Peyer's patch (tissue), 4 donors: ENCODE data around the gene SAP30. TPM values are rescaled to one million over a fixed set of nuclear protein-coding genes. Genes with fewer than 3 reads are reported as not detected.

Experiments used
- DNase-seq, 3 donors: peaks; one replicate each; pipeline ENCODE4 v3.0.0-alpha.2; 2017 to 2019
- H3K27ac ChIP-seq, 4 donors: fragments of 200-600 bp; sonication (generic); one replicate each; pipeline ENCODE4 v1.5.1; 2016 to 2019
- H3K27me3 ChIP-seq, 2 donors: fragments of 200-600 bp; sonication (generic); one replicate each; pipeline ENCODE4 v1.5.1; 2019
- H3K36me3 ChIP-seq, 3 donors: fragments of 200-600 bp; sonication (generic); one replicate each; pipeline ENCODE4 v1.5.1; 2016 to 2019
- H3K4me1 ChIP-seq, 4 donors: fragments of 200-600 bp; sonication (generic); one replicate each; pipeline ENCODE4 v1.5.1; 2016 to 2019
- H3K4me3 ChIP-seq, 4 donors: fragments of 200-600 bp; sonication (generic); 1 replicate in 3 of 4; 2 replicates in 1 of 4; pipeline ENCODE4 v1.5.1; 2016 to 2019; ENCODE audit warnings: mild to moderate bottlenecking in 1 of 4
- H3K9me3 ChIP-seq, 4 donors: fragments of 200-600 bp; sonication (generic); one replicate each; pipeline ENCODE4 v1.5.1; 2016 to 2019; ENCODE audit warnings: mild to moderate bottlenecking in 1 of 4
- CTCF ChIP-seq, 6 experiments: fragments of 450-650 bp in 4 of 6; fragments of 200-600 bp in 2 of 6; sonication (generic) in 1 of 6; IDR thresholded peaks; one replicate each; pipeline ENCODE4 v1.5.1; 2017 to 2019; ENCODE audit warnings: antibody characterized with exemption in 6 of 6, mild to moderate bottlenecking in 3 of 6, moderate library complexity in 1 of 6
- POLR2A ChIP-seq, 2 donors: fragments of 450-650 bp; IDR thresholded peaks; one replicate each; pipeline ENCODE4 v1.5.1; 2017; ENCODE audit warnings: antibody characterized with exemption in 2 of 2, mild to moderate bottlenecking in 2 of 2, moderate library complexity in 2 of 2
- total RNA-seq, 4 donors: library from RNA; depleted of rRNA; stranded (reverse); fragments of >200 nt; gene quantifications; one replicate each; pipeline ENCODE4 v1.1.0, GENCODE V29; 2016

SAP30 gene
- total RNA-seq, 4 donors from 2014 or later = 8.1 to 18.4 (median 16.0) TPM

- no peak for DNase-seq
These were observed 39.3 kb downstream of the SAP30 start for GRCh38 chr4:173410079-173410478.

GRCh38 chr4:173411106-173411693 lies 40.4 kb downstream of the SAP30 start:
- Histone ChIP-seq H3K36me3 (no peaks in the 10 kb centered on the region), H3K27me3 (no peaks in the 10 kb centered on the region), H3K4me3 (no peak overlapping the region), H3K9me3 (no peaks in the 10 kb centered on the region), H3K27ac (no peak overlapping the region), H3K4me1 (no peaks in the 10 kb centered on the region)
- TF ChIP-seq POLR2A (IDR thresholded peaks at IDR 0.05) (no peak), CTCF (IDR thresholded peaks at IDR 0.05) (no peak)
- no peak for DNase-seq

More at GRCh38 chr4:173410079-173410478, 39.3 kb downstream of the SAP30 start:
- no peak for TF ChIP-seq POLR2A (IDR thresholded peaks at IDR 0.05)
- no peak for TF ChIP-seq CTCF (IDR thresholded peaks at IDR 0.05)
- H3K36me3 ChIP-seq = no peaks in the 10 kb centered on the region
- no peaks in the 10 kb centered on the region for H3K4me1 ChIP-seq
- no peak overlapping the region for H3K4me3 ChIP-seq
- no peaks in the 10 kb centered on the region for H3K27me3 ChIP-seq
- no peak overlapping the region for H3K27ac ChIP-seq
- no peaks in the 10 kb centered on the region for H3K9me3 ChIP-seq

GRCh38 chr4:173413036-173413435 lies 42.3 kb downstream of the SAP30 start:
- no peaks in the 10 kb centered on the region for H3K9me3 ChIP-seq
- H3K4me1 ChIP-seq = no peaks in the 10 kb centered on the region
- no peaks in the 10 kb centered on the region for H3K36me3 ChIP-seq
- H3K27me3 ChIP-seq = no peaks in the 10 kb centered on the region
- H3K4me3 ChIP-seq = no peak overlapping the region
- no peak overlapping the region for H3K27ac ChIP-seq
- TF ChIP-seq POLR2A (IDR thresholded peaks at IDR 0.05) (no peak), CTCF (IDR thresholded peaks at IDR 0.05) (no peak)
- no peak for DNase-seq

- Histone ChIP-seq H3K27ac (no peak overlapping the region), H3K27me3 (no peaks in the 10 kb centered on the region), H3K36me3 (no peaks in the 10 kb centered on the region)
These were observed 43.7 kb downstream of the SAP30 start for GRCh38 chr4:173414456-173414855.

GRCh38 chr4:173415092-173415491 lies 44.3 kb downstream of the SAP30 start:
- Histone ChIP-seq H3K9me3 (no peaks in the 10 kb centered on the region), H3K36me3 (no peaks in the 10 kb centered on the region), H3K4me1 (no peaks in the 10 kb centered on the region), H3K27ac (no peak overlapping the region), H3K27me3 (no peaks in the 10 kb centered on the region), H3K4me3 (no peak overlapping the region)
- DNase-seq = no peak
- TF ChIP-seq CTCF (IDR thresholded peaks at IDR 0.05) = no peak
- TF ChIP-seq POLR2A (IDR thresholded peaks at IDR 0.05) = no peak

More at GRCh38 chr4:173414456-173414855, 43.7 kb downstream of the SAP30 start:
- no peak overlapping the region for H3K4me3 ChIP-seq
- H3K9me3 ChIP-seq = no peaks in the 10 kb centered on the region
- DNase-seq = no peak
- no peaks in the 10 kb centered on the region for H3K4me1 ChIP-seq
- TF ChIP-seq POLR2A (IDR thresholded peaks at IDR 0.05) (no peak), CTCF (IDR thresholded peaks at IDR 0.05) (no peak)
